Prostate gland (tissue), 2 donors: ENCODE results near the gene CDYL2. TPM values are rescaled to one million over a fixed set of nuclear protein-coding genes. Genes with fewer than 3 reads are reported as not detected.

Experiments
- DNase-seq: peaks from one replicate; pipeline ENCODE4 v3.0.0-alpha.2; 2019; ENCODE audit warnings: low spot score
- H3K27ac ChIP-seq, 2 donors: fragments of 200-600 bp; sonication (generic); 2 replicates each; pipeline ENCODE4 v1.5.1; 2017 to 2019
- H3K27me3 ChIP-seq: fragments of 200-600 bp; sonication (generic); replicated peaks from 2 replicates; pipeline ENCODE4 v1.5.1; 2019; ENCODE audit not compliant: insufficient read depth
- H3K36me3 ChIP-seq, 2 donors: fragments of 200-600 bp; sonication (generic); 1 replicate in 1 of 2; 2 replicates in 1 of 2; pipeline versions ENCODE4 v1.5.1 to v1.8.1; 2017 to 2019
- H3K4me1 ChIP-seq: fragments of 200-600 bp; sonication (generic); replicated peaks from 2 replicates; pipeline ENCODE4 v1.5.1; 2019
- H3K4me3 ChIP-seq, 2 donors: fragments of 200-600 bp; sonication (generic); 2 replicates each; pipeline ENCODE4 v1.5.1; 2017 to 2019
- H3K9me3 ChIP-seq: fragments of 200-600 bp; sonication (generic); 2 replicates; pipeline ENCODE4 v1.5.1; 2017
- CTCF ChIP-seq, 4 experiments: fragments of 200-600 bp in 2 of 4; fragments of 450-650 bp in 2 of 4; sonication (generic) in 2 of 4; IDR thresholded peaks; 1 replicate in 3 of 4; 2 replicates in 1 of 4; pipeline ENCODE4 v1.5.1; 2016 to 2019; ENCODE audit warnings: antibody characterized with exemption in 4 of 4, mild to moderate bottlenecking in 2 of 4, moderate library complexity in 2 of 4
- POLR2A ChIP-seq: fragments of 450-650 bp; IDR thresholded peaks from one replicate; pipeline ENCODE4 v1.6.1; 2016; ENCODE audit warnings: antibody characterized with exemption, mild to moderate bottlenecking
- POLR2AphosphoS5 ChIP-seq: sonication (generic); formaldehyde crosslinking; IDR thresholded peaks from one replicate; pipeline ENCODE4 v1.6.1; 2017; ENCODE audit warnings: antibody characterized with exemption
- WGBS: methylation state at CpG from one replicate; pipeline ENCODE4 v1.1.5; 2018; 5-methylcytosine and 5-hydroxymethylcytosine counted together
- intact Hi-C: fragments of 100-400 bp; cut with DNase I; formaldehyde crosslinking; loops from one replicate; pipeline ENCODE4 v1.14.2; 2022
- total RNA-seq, 2 donors: library from RNA; depleted of rRNA; stranded (reverse); fragments of >200 nt; gene quantifications; one replicate each; pipeline ENCODE4 v1.1.0, GENCODE V29; 2016

Gene CDYL2
- total RNA-seq, 2 donors from 2014 or later: 42.8 to 63.7 TPM

- H3K4me1 ChIP-seq: peaks cover 2% of the 10 kb centered on the region
- no peaks in the 10 kb centered on the region for H3K36me3 ChIP-seq
- 94% methylated on average over 14 of the region's 14 CpGs for WGBS
- H3K9me3 ChIP-seq: no peaks in the 10 kb centered on the region
- no peaks in the 10 kb centered on the region for H3K27me3 ChIP-seq
- intact Hi-C loops: no loop called here
- H3K27ac ChIP-seq: no peak overlapping the region
- H3K4me3 ChIP-seq: no peak overlapping the region
- DNase-seq: no peak
- TF ChIP-seq CTCF (IDR thresholded peaks at IDR 0.05): no peak
- TF ChIP-seq POLR2AphosphoS5: no peak
- no peak for TF ChIP-seq POLR2A
These were observed 185.3 kb downstream of the CDYL2 start for GRCh38 chr16:80618862-80619648.

- Histone ChIP-seq H3K36me3 (no peaks in the 10 kb centered on the region), H3K27ac (no peak overlapping the region), H3K4me3 (no peak overlapping the region), H3K9me3 (no peaks in the 10 kb centered on the region), H3K27me3 (no peaks in the 10 kb centered on the region), H3K4me1 (peaks cover 5% of the 10 kb centered on the region)
- intact Hi-C loops: no loop called here
- no peak for DNase-seq
- WGBS: 98% methylated on average over 3 of the region's 3 CpGs
- no peak for TF ChIP-seq POLR2A
- TF ChIP-seq CTCF (IDR thresholded peaks at IDR 0.05): no peak
- no peak for TF ChIP-seq POLR2AphosphoS5
These were observed 188.0 kb downstream of the CDYL2 start for GRCh38 chr16:80616362-80616761.

DNA sequence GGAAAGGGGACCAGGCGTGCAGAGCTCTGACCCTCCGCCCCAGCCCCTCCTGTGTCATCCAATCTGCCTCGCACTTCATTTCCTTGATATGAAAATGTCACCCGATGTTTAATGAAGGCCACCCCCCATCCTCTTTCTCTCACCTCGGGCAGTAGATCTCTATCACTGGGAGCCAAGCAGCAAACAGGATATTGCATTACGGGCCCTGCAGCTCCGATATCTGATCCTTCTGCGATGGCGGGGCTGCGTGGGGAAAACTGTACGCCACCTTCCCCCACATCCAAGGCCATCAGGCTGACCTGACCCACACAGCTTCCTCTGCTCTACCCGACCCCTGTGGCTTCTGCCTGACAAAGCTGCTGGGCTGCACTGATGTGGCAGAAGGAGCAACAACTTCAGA, 188.7 kb downstream of the CDYL2 start:
- Histone ChIP-seq H3K4me3 (no peak overlapping the region), H3K36me3 (no peaks in the 10 kb centered on the region), H3K9me3 (no peaks in the 10 kb centered on the region), H3K27me3 (no peaks in the 10 kb centered on the region), H3K27ac (no peak overlapping the region), H3K4me1 (peaks cover 5% of the 10 kb centered on the region)
- intact Hi-C loops: no loop called here
- no peak for DNase-seq
- TF ChIP-seq POLR2A (no peak), CTCF (IDR thresholded peaks at IDR 0.05) (no peak), POLR2AphosphoS5 (no peak)
- WGBS: 59% methylated on average over 12 of the region's 12 CpGs

GRCh38 chr16:80614908-80615671, 189.3 kb downstream of the CDYL2 start:
- H3K9me3 ChIP-seq: no peaks in the 10 kb centered on the region
- intact Hi-C loops: no loop called here
- H3K27me3 ChIP-seq: no peaks in the 10 kb centered on the region
- peaks cover 5% of the 10 kb centered on the region for H3K4me1 ChIP-seq
- H3K36me3 ChIP-seq: no peaks in the 10 kb centered on the region
- no peak for TF ChIP-seq POLR2A
- no peak for TF ChIP-seq CTCF (IDR thresholded peaks at IDR 0.05)
- no peak for TF ChIP-seq POLR2AphosphoS5
- DNase-seq: no peak
- no peak overlapping the region for H3K4me3 ChIP-seq
- H3K27ac ChIP-seq: peak overlapping the region; percentile 78 to 81
- 83% methylated on average over 12 of the region's 12 CpGs for WGBS
